ENCODE measurements around the gene CACUL1. TPM values are rescaled to one million over a fixed set of nuclear protein-coding genes. Genes with fewer than 3 reads are reported as not detected.

The CACUL1 gene
- total RNA-seq, 1 experiment from 2014 or later = 67.5 TPM

DNA sequence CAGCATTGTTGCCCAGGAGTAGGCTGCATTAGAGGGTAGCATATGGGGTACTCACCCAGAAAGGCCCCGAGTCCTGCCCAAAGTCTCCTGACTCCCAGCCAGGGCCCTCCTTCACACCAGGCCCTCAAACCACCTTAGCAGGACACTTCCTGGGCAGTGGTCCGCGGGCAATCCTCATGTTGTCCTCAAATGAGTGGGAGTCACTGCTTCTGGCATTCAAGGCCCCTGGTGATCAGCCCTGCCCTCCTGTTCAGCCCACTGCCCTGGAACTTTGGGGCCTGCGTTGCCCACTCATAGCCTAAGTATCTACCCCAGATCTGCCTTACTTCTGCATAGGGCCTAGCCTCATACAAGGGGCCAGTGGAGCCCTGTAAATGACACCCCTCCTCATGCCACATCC is 88.4 kb downstream of the CACUL1 start:
- H3K4me2 ChIP-seq (ENCODE audit: low read length) = no peak overlapping the region
- no peak overlapping the region for H3K27ac ChIP-seq (ENCODE audit: low read depth, low read length)
- ChIA-PET POLR2A (no interaction called here), RAD21 (ENCODE audit: low non-redundant PET in 1 of 2, low total read pairs in 2 of 2, uncharacterized antibody in 2 of 2, unreplicated experiment in 2 of 2) (no interaction called here), CTCF (no interaction called here)
- no peak overlapping the region for H3K9ac ChIP-seq (ENCODE audit: low read length)
- no peaks in the 10 kb centered on the region for H4K20me1 ChIP-seq (ENCODE audit: insufficient read depth)
- H3K27me3 ChIP-seq (ENCODE audit: insufficient read depth, low read length) = no peaks in the 10 kb centered on the region
- TF ChIP-seq POLR2A (IDR thresholded peaks at IDR 0.05; ENCODE audit: borderline replicate concordance, extremely low read depth, insufficient read depth, insufficient read length) (no peak), SP1 (IDR thresholded peaks at IDR 0.05; ENCODE audit: low read depth) (no peak), EZH2 (IDR thresholded peaks at IDR 0.05) (no peak), ZNF274 (IDR thresholded peaks at IDR 0.05; ENCODE audit: low read depth, low read length) (no peak), POLR2AphosphoS5 (IDR thresholded peaks at IDR 0.05; ENCODE audit: low read depth, low read length) (no peak), RAD21 (IDR thresholded peaks at IDR 0.05; ENCODE audit: low read depth) (no peak), MAX (IDR thresholded peaks at IDR 0.05) (no peak), CTCF (IDR thresholded peaks at IDR 0.05 in 2 of 3, conservative IDR thresholded peaks at IDR 0.05 in 1 of 3; ENCODE audit: borderline replicate concordance in 1 of 3, insufficient read depth in 1 of 3, low read depth in 2 of 3, low read length in 2 of 3) (no peak), CBX3 (IDR thresholded peaks at IDR 0.05; ENCODE audit: low read depth) (no peak), SRF (IDR thresholded peaks at IDR 0.05; ENCODE audit: low read depth) (no peak), EGR1 (IDR thresholded peaks at IDR 0.05; ENCODE audit: low read depth) (no peak), JUND (IDR thresholded peaks at IDR 0.05) (no peak), ZBTB33 (IDR thresholded peaks at IDR 0.05; ENCODE audit: extremely low read depth, insufficient replicate concordance, low read length) (no peak), REST (IDR thresholded peaks at IDR 0.05; ENCODE audit: low read depth) (no peak), FOSL1 (IDR thresholded peaks at IDR 0.05; ENCODE audit: low read depth) (no peak), EZH2phosphoT487 (IDR thresholded peaks at IDR 0.05; ENCODE audit: borderline replicate concordance) (no peak), TCF7L2 (IDR thresholded peaks at IDR 0.05; ENCODE audit: borderline replicate concordance, extremely low read depth, insufficient read depth, insufficient read length) (no peak), ELF1 (IDR thresholded peaks at IDR 0.05; ENCODE audit: borderline replicate concordance, low read depth) (no peak)
- TF ChIP-seq, protein P1, sequence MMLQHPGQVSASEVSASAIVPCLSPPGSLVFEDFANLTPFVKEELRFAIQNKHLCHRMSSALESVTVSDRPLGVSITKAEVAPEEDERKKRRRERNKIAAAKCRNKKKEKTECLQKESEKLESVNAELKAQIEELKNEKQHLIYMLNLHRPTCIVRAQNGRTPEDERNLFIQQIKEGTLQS (IDR thresholded peaks at IDR 0.05) = no peak
- no peaks in the 10 kb centered on the region for H3K36me3 ChIP-seq (ENCODE audit: control insufficient read depth in 1 of 2, insufficient read depth in 2 of 2, low read length in 2 of 2)
- no TSS peak for BruUV-seq (replicated peaks)
- no peaks in the 10 kb centered on the region for H3K9me2 ChIP-seq (ENCODE audit: insufficient read depth)
- no peak overlapping the region for H2AFZ ChIP-seq (ENCODE audit: low read depth, low read length, poor library complexity, severe bottlenecking)
- H3K4me1 ChIP-seq (ENCODE audit: control insufficient read depth in 1 of 2, insufficient read depth in 2 of 2, low read length in 2 of 2) = no peaks in the 10 kb centered on the region
- H3K4me3 ChIP-seq (replicated peaks in 1 of 2; ENCODE audit: low read depth in 1 of 2, low read length in 2 of 2) = no peak overlapping the region
- DNase-seq (ENCODE audit: low read depth, low spot score) (no peak), ATAC-seq (no peak)
- H3K9me3 ChIP-seq (ENCODE audit: control insufficient read depth in 1 of 2, insufficient read depth in 1 of 2, low read depth in 1 of 2, low read length in 2 of 2) = no peaks in the 10 kb centered on the region
- intact Hi-C loops (cut with micrococcal nuclease) = no loop called here
- no peaks in the 10 kb centered on the region for H3K79me2 ChIP-seq (ENCODE audit: insufficient read depth, low read length)

Measured in HCT116 (cell line).